GM23248 (cell line): ENCODE data around the gene MVB12B. TPM values are rescaled to one million over a fixed set of nuclear protein-coding genes. Genes with fewer than 3 reads are reported as not detected.

Experiments used
- DNase-seq: peaks from one replicate; pipeline ENCODE4 v3.0.0-alpha.2; 2015
- H2AFZ ChIP-seq: fragments of 200-600 bp; sonication (generic); 2 replicates; pipeline ENCODE4 v1.6.1; 2016; ENCODE audit warnings: antibody characterized with exemption
- H3F3A ChIP-seq: fragments of 200-600 bp; sonication (generic); 2 replicates; pipeline ENCODE4 v1.6.1; 2016; ENCODE audit warnings: mild to moderate bottlenecking, antibody characterized with exemption, mixed run types; ENCODE audit not compliant: insufficient read depth
- H3K27ac ChIP-seq: fragments of 200-600 bp; sonication (generic); 2 replicates; pipeline ENCODE4 v1.5.1; 2016; ENCODE audit warnings: mild to moderate bottlenecking
- H3K27me3 ChIP-seq: fragments of 200-600 bp; sonication (generic); replicated peaks from 2 replicates; pipeline ENCODE4 v1.6.1; 2016; ENCODE audit warnings: mild to moderate bottlenecking; ENCODE audit not compliant: insufficient read depth
- H3K36me3 ChIP-seq: fragments of 200-600 bp; sonication (generic); 2 replicates; pipeline ENCODE4 v1.6.1; 2016; ENCODE audit warnings: low read depth, mild to moderate bottlenecking
- H3K4me1 ChIP-seq: fragments of 200-600 bp; sonication (generic); 2 replicates; pipeline ENCODE4 v1.6.1; 2016; ENCODE audit warnings: mild to moderate bottlenecking; ENCODE audit not compliant: insufficient read depth
- H3K4me2 ChIP-seq: fragments of 200-600 bp; sonication (generic); one replicate; pipeline ENCODE4 v1.6.1; 2016; ENCODE audit warnings: mild to moderate bottlenecking; ENCODE audit not compliant: unreplicated experiment
- H3K4me3 ChIP-seq: fragments of 200-600 bp; sonication (generic); 2 replicates; pipeline ENCODE4 v1.5.1; 2016; ENCODE audit warnings: mild to moderate bottlenecking
- H3K79me2 ChIP-seq: fragments of 200-600 bp; sonication (generic); 2 replicates; pipeline ENCODE4 v1.6.1; 2016; ENCODE audit warnings: mild to moderate bottlenecking; ENCODE audit not compliant: insufficient read depth
- H3K9ac ChIP-seq: fragments of 200-600 bp; sonication (generic); 2 replicates; pipeline ENCODE4 v1.6.1; 2016; ENCODE audit warnings: mild to moderate bottlenecking
- H3K9me2 ChIP-seq: fragments of 200-600 bp; sonication (generic); 2 replicates; pipeline ENCODE4 v1.6.1; 2016; ENCODE audit warnings: mixed run types, mild to moderate bottlenecking, moderate library complexity; ENCODE audit not compliant: insufficient read depth
- H3K9me3 ChIP-seq: fragments of 200-600 bp; sonication (generic); one replicate; pipeline ENCODE4 v1.6.1; 2017; ENCODE audit warnings: low read depth
- H4K20me1 ChIP-seq: fragments of 200-600 bp; sonication (generic); 2 replicates; pipeline ENCODE4 v1.6.0; 2016; ENCODE audit not compliant: insufficient read depth
- EZH2 ChIP-seq: fragments of 200-600 bp; sonication (generic); IDR thresholded peaks from 2 replicates; pipeline ENCODE4 v1.6.1; 2018; ENCODE audit warnings: antibody characterized with exemption, mild to moderate bottlenecking; ENCODE audit not compliant: insufficient read depth, poor library complexity, severe bottlenecking
- EZH2phosphoT487 ChIP-seq: fragments of 200-600 bp; sonication (generic); IDR thresholded peaks from 2 replicates; pipeline ENCODE4 v1.6.1; 2018; ENCODE audit warnings: antibody characterized with exemption, moderate library complexity, mild to moderate bottlenecking, low read depth; ENCODE audit not compliant: insufficient read depth
- WGBS, 2 experiments: methylation state at CpG; one replicate each; pipeline ENCODE4 v1.1.6; 2015 to 2017; ENCODE audit warnings: low lambda C conversion rate in 2 of 2, low coverage in 1 of 2; ENCODE audit errors: missing lambda C conversion rate in 2 of 2; 5-methylcytosine and 5-hydroxymethylcytosine counted together
- in situ Hi-C: fragments of 300-500 bp; cut with MboI; formaldehyde crosslinking; loops from 2 replicates; pipeline ENCODE4 v1.15.0; 2020
- polyA plus RNA-seq: library from polyadenylated mRNA; unstranded; fragments of >200 nt; fragmentation: Nextera tagmentation; extraction: Ambion mirVana; gene quantifications from 2 replicates; pipeline ENCODE4 v1.2.1, GENCODE V29; 2016
- total RNA-seq: library from RNA; depleted of rRNA; stranded (reverse); fragments of >200 nt; shearing (Covaris generic); gene quantifications from 2 replicates; pipeline ENCODE4 v1.2.3, GENCODE V29; 2014

Gene MVB12B
- total and polyA plus RNA-seq, 2 experiments from 2014 or later: 2.4 to 5.5 TPM

GRCh38 chr9:126462617-126463016 is 136.0 kb downstream of the MVB12B start:
- Histone ChIP-seq H3F3A (no peaks in the 10 kb centered on the region), H3K27me3 (no peaks in the 10 kb centered on the region), H3K9me2 (no peaks in the 10 kb centered on the region), H3K4me3 (no peak overlapping the region), H3K79me2 (no peaks in the 10 kb centered on the region), H3K4me2 (no peak overlapping the region), H3K4me1 (no peaks in the 10 kb centered on the region), H3K36me3 (no peaks in the 10 kb centered on the region; the same call in 1 of the 2 replicates), H3K27ac (no peak overlapping the region), H3K9me3 (no peaks in the 10 kb centered on the region), H4K20me1 (no peaks in the 10 kb centered on the region), H2AFZ (no peak overlapping the region), H3K9ac (no peak overlapping the region)
- TF ChIP-seq EZH2phosphoT487 (no peak), EZH2 (no peak)
- in situ Hi-C loops: no loop called here
- 90 to 94% methylated on average over 3 of the region's 3 CpGs for WGBS, 2 experiments
- DNase-seq: no peak

DNA sequence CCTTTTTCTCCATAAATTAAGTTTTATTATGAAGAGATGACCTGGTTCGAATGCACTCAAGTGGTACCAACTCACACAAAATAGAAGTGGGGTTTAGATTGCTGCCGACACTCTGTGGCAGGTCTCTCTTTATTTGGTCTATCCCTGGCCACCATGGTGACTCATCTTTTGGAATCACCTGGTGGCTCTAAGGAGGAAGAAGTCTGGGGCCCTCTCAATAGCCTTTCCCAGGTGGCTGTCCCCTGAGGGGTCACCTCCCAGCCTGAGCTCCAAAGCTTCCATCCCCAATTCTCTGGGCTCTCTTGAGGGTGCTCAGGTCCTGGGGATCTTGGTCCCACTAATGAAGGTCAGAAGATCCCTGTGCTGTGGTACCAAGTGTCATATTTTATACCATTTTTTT is 136.8 kb downstream of the MVB12B start:
- H4K20me1 ChIP-seq: no peaks in the 10 kb centered on the region
- no peaks in the 10 kb centered on the region for H3K9me2 ChIP-seq
- no peak for DNase-seq
- H3K4me1 ChIP-seq: no peaks in the 10 kb centered on the region
- H3K79me2 ChIP-seq: no peaks in the 10 kb centered on the region
- WGBS, 2 experiments: 92 to 98% methylated on average over 2 of the region's 2 CpGs
- no peak overlapping the region for H3K4me3 ChIP-seq
- no peak overlapping the region for H3K4me2 ChIP-seq
- H3K9ac ChIP-seq: no peak overlapping the region
- H3K27me3 ChIP-seq: no peaks in the 10 kb centered on the region
- TF ChIP-seq EZH2phosphoT487 (no peak), EZH2 (no peak)
- H3K27ac ChIP-seq: no peak overlapping the region
- in situ Hi-C loops: no loop called here
- H3F3A ChIP-seq: no peaks in the 10 kb centered on the region
- H3K9me3 ChIP-seq: no peaks in the 10 kb centered on the region
- no peak overlapping the region for H2AFZ ChIP-seq
- no peaks in the 10 kb centered on the region; the same call in 1 of the 2 replicates for H3K36me3 ChIP-seq

DNA sequence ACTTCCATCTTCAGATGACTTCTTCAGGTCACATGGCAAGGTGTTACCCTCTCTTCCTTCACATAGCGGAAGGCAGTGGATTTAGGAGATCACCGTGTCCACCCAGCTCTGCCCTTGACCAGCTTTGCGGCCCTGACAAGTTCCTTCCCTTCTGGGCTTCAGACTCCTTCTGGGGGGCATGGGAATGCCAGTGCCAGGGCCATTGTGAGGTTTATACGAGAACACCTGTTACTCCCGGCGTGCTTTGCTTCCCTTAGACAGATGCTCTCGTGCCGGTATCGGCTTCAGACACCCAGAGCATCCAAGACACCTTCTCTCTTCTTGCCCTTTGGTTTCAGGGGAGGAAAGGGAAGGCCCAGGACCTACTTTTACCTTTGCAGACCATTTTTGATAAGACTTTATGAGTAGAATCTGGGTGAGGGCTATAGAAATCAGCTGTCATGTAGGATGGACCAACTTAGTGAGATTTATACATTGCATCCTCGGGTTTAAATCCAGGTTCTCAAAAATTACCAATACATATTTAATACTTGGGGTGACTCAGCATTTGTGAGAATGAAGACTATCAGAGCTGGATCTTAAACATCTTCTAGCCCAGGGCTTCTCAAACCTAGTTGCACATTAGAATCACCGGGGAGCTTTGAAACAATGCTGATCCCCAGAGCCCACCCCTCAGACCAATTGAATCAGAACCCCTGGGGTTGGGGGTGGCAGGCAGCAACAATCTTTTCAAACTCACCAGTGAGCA is 138.2 kb downstream of the MVB12B start:
- H3K4me2 ChIP-seq: no peak overlapping the region
- H4K20me1 ChIP-seq: no peaks in the 10 kb centered on the region
- in situ Hi-C loops: no loop called here
- H3K4me3 ChIP-seq: no peak overlapping the region
- 94% methylated on average over 11 of the region's 11 CpGs for WGBS, 2 experiments
- H3K9me2 ChIP-seq: no peaks in the 10 kb centered on the region
- H3K27me3 ChIP-seq: no peaks in the 10 kb centered on the region
- H3K79me2 ChIP-seq: no peaks in the 10 kb centered on the region
- no peak overlapping the region for H2AFZ ChIP-seq
- TF ChIP-seq EZH2phosphoT487 (no peak), EZH2 (no peak)
- no peaks in the 10 kb centered on the region for H3F3A ChIP-seq
- H3K9ac ChIP-seq: no peak overlapping the region
- no peak overlapping the region for H3K27ac ChIP-seq
- DNase-seq: no peak
- H3K4me1 ChIP-seq: no peaks in the 10 kb centered on the region
- H3K9me3 ChIP-seq: no peaks in the 10 kb centered on the region
- no peaks in the 10 kb centered on the region; the same call in 1 of the 2 replicates for H3K36me3 ChIP-seq

- Histone ChIP-seq H3K4me2 (no peak overlapping the region), H3K4me1 (peaks cover 10% of the 10 kb centered on the region), H3K27ac (no peak overlapping the region), H3K9me2 (no peaks in the 10 kb centered on the region), H4K20me1 (no peaks in the 10 kb centered on the region), H3K9ac (no peak overlapping the region), H3K9me3 (no peaks in the 10 kb centered on the region), H3K4me3 (no peak overlapping the region), H3K36me3 (no peaks in the 10 kb centered on the region; the same call in 1 of the 2 replicates), H3K79me2 (no peaks in the 10 kb centered on the region), H3F3A (peaks cover 7% of the 10 kb centered on the region), H2AFZ (no peak overlapping the region), H3K27me3 (no peaks in the 10 kb centered on the region)
- no peak for DNase-seq
- WGBS, 2 experiments: 96 to 97% methylated on average over 6 of the region's 6 CpGs
- in situ Hi-C loops: no loop called here
- TF ChIP-seq EZH2 (no peak), EZH2phosphoT487 (no peak)
Measured at GRCh38 chr9:126465977-126466376, 139.3 kb downstream of the MVB12B start.
